Activated CD8-positive, alpha-beta memory T cell treated with anti-CD3 and anti-CD28 coated beads, Interleukin-2, amount 10 ng/mL, durations not matched to agents 7 days and 5 days (primary cell): Measurements from ENCODE around the gene SLC26A3. TPM values are rescaled to one million over a fixed set of nuclear protein-coding genes. Genes with fewer than 3 reads are reported as not detected.

Source experiments
- ATAC-seq: fragments of 150-1000 bp; cut with Tn5 transposase; one replicate; pipeline ENCODE4 v1.10.0; 2021; ENCODE audit warnings: moderate library complexity
- CTCF ChIA-PET: fragments of 350-600 bp; sonication (Branson Sonifier 250); formaldehyde crosslinking; loops from one replicate; lab custom pipeline; 2021; ENCODE audit warnings: antibody characterized with exemption; lab: Charles Lee
- DNase-seq: peaks from one replicate; pipeline ENCODE4 v3.0.0-alpha.2; 2020
- H3K27ac Mint-ChIP-seq: one replicate; pipeline ENCODE4 v1.8.0; 2021; ENCODE audit warnings: mild to moderate bottlenecking, mixed read lengths
- H3K27me3 Mint-ChIP-seq: one replicate; pipeline ENCODE4 v1.8.0; 2021; ENCODE audit warnings: mixed read lengths
- H3K36me3 Mint-ChIP-seq: one replicate; pipeline ENCODE4 v1.8.0; 2021; ENCODE audit warnings: mild to moderate bottlenecking, mixed read lengths
- H3K4me1 Mint-ChIP-seq: one replicate; pipeline ENCODE4 v1.8.0; 2021; ENCODE audit warnings: mixed read lengths
- H3K4me3 Mint-ChIP-seq: one replicate; pipeline ENCODE4 v1.8.0; 2021; ENCODE audit warnings: mild to moderate bottlenecking, moderate library complexity, mixed read lengths
- H3K9me3 Mint-ChIP-seq: one replicate; pipeline ENCODE4 v1.8.0; 2022; ENCODE audit warnings: low read depth, mixed read lengths
- total RNA-seq, 2 experiments: library from RNA; stranded (reverse); gene quantifications; one replicate each; pipeline ENCODE4 v1.2.3, GENCODE V29; 2021

SLC26A3 gene
- total RNA-seq, 2 experiments from 2014 or later: not detected

DNA sequence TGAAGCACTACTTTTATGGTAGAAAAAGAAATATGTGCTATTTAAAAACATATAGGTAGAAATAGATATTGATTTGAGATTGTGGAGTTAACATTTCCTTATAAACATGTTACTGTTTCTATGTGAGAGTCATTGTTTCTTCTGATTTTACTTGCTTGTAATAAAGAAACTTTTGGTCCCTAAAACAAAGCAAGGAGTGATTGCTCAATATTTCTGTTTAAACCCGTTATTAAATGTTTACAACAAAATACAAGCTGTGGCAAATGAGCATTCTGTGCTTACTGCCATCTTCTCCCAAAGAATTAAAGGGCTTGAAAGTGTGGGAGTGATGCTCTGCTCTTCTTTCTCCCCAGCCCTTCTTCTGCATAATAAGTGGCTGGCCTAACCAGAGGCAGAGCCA, 81.7 kb downstream of the SLC26A3 start:
- Mint-ChIP-seq H3K36me3 (no peaks in the 10 kb centered on the region), H3K27me3 (peaks cover 2% of the 10 kb centered on the region), H3K9me3 (no peaks in the 10 kb centered on the region), H3K27ac (no peak overlapping the region), H3K4me3 (no peak overlapping the region), H3K4me1 (no peaks in the 10 kb centered on the region)
- ATAC-seq: no peak
- CTCF ChIA-PET: interaction anchor here (1.5 kb wide), 1 partner anchor 60 kb away, joined by 4 read pairs; no protein-coding TSS in a partner anchor
- no peak for DNase-seq

DNA sequence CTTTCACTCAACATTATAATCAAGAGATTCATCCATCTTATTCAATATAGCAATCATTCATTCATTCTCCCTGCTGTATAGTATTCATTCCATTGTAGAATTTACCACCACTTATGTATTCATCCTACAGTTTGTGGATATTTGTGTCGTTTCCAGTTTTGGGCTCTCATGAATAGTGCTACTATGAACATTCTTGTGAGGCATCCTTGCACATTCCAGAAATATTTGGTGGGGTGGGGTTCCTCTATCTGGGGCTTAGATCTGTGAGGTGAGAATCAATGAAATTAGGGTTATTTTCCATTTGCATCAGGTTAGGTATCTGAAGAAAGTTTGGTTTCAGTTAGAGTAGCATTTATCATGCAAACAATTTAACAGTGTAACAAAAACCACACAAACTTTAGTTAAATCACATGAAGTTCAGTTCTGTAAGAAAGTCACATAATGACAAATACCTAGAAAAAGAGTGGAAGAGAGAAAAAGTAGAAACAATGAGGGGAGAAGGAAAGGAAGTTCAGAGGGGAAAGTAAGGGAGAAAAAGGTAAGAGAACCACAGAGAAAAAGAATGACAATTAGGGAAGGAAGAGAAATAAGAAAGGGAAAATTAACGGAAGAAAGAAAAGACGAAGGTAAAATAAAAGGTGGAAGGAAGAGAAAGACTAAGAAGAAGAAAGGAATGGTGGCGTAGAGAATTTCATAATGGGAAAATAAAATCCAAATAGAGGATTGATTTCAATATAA, 84.4 kb downstream of the SLC26A3 start:
- no peak for ATAC-seq
- Mint-ChIP-seq H3K4me1 (no peaks in the 10 kb centered on the region), H3K27me3 (no peaks in the 10 kb centered on the region), H3K9me3 (no peaks in the 10 kb centered on the region), H3K27ac (no peak overlapping the region), H3K36me3 (peaks cover 3% of the 10 kb centered on the region), H3K4me3 (no peak overlapping the region)
- CTCF ChIA-PET: no interaction called here
- no peak for DNase-seq

DNA sequence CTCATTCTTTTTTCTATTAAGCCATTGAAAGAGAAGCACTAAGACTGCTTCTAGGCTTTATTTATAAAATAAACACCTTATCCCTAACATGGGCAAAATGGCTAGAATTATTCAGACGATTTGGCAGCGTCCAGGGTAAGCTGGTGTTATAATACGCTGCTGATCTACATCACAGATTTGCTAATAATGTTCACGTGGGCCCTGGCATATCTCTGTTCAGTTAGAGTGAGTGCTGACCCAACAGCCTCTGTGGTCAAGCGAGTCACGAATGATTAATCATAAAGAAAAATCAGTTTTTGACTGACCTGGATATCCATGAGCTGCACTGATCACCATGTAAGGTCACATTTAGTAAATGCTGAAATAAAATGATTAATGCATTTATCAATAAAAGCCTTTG, 87.5 kb downstream of the SLC26A3 start:
- CTCF ChIA-PET: no interaction called here
- DNase-seq (no peak), ATAC-seq (no peak)
- Mint-ChIP-seq H3K4me3 (no peak overlapping the region), H3K36me3 (peaks cover 21% of the 10 kb centered on the region), H3K27me3 (no peaks in the 10 kb centered on the region), H3K9me3 (no peaks in the 10 kb centered on the region), H3K4me1 (no peaks in the 10 kb centered on the region), H3K27ac (no peak overlapping the region)

Other genes with a start within 250 kb of the SLC26A3 start
- 10 to 100 TPM; 37.1 to 44.6 TPM for gene COG5, start 239.3 kb downstream of the SLC26A3 start, total RNA-seq
- 10 to 100 TPM in 1 of 2 experiments, 1 to 10 TPM in 1; 9.3 to 10.2 TPM for gene DUS4L, start 239.3 kb downstream of the SLC26A3 start, total RNA-seq
- gene BCAP29, start 223.0 kb downstream of the SLC26A3 start, total RNA-seq: 10 to 100 TPM; 42.7 to 47.1 TPM
- 10 to 100 TPM in 1 of 2 experiments, 1 to 10 TPM in 1; 8.3 to 15.4 TPM for gene SLC26A4, start 142.4 kb downstream of the SLC26A3 start, total RNA-seq
- gene CBLL1, start 59.1 kb downstream of the SLC26A3 start, total RNA-seq: 10 to 100 TPM; 32.2 to 39.7 TPM
- gene DLD, start 88.0 kb upstream of the SLC26A3 start, total RNA-seq: 10 to 100 TPM; 64.1 to 78.2 TPM
- gene LAMB1, start 199.9 kb upstream of the SLC26A3 start, total RNA-seq: not detected